Liver (tissue), 9 donors: Measurements from ENCODE around the gene SPTLC2. TPM values are rescaled to one million over a fixed set of nuclear protein-coding genes. Genes with fewer than 3 reads are reported as not detected.

Source experiments
- DNase-seq: peaks from one replicate; pipeline ENCODE4 v3.0.0-alpha.2; 2017; ENCODE audit warnings: low spot score
- H3K27ac ChIP-seq, 2 donors: one replicate each; pipeline ENCODE4 v1.7.0; 2013; ENCODE audit warnings: inconsistent platforms in 2 of 2, low read length in 2 of 2, control low read depth in 1 of 2, low read depth in 1 of 2, mild to moderate bottlenecking in 1 of 2
- H3K27me3 ChIP-seq, 4 donors: one replicate each; pipeline versions ENCODE4 v1.6.1 to v1.7.0; 2013; ENCODE audit warnings: low read length in 3 of 4, inconsistent platforms in 1 of 4, mild to moderate bottlenecking in 1 of 4, moderate library complexity in 1 of 4; ENCODE audit not compliant: control insufficient read depth in 4 of 4, insufficient read depth in 4 of 4
- H3K36me3 ChIP-seq, 4 donors: one replicate each; pipeline versions ENCODE4 v1.6.1 to v1.7.0; 2013; ENCODE audit warnings: low read length in 3 of 4, mild to moderate bottlenecking in 3 of 4, low read depth in 1 of 4, moderate library complexity in 1 of 4; ENCODE audit not compliant: control insufficient read depth in 4 of 4, insufficient read depth in 3 of 4
- H3K4me1 ChIP-seq, 4 donors: one replicate each; pipeline versions ENCODE4 v1.6.1 to v1.7.0; 2013; ENCODE audit warnings: low read length in 3 of 4, mild to moderate bottlenecking in 3 of 4, moderate library complexity in 1 of 4; ENCODE audit not compliant: control insufficient read depth in 4 of 4, insufficient read depth in 4 of 4
- H3K4me3 ChIP-seq, 3 donors: one replicate each; pipeline versions ENCODE4 v1.6.1 to v1.7.0; 2013; ENCODE audit warnings: low read length in 3 of 3, control low read depth in 1 of 3, low read depth in 1 of 3, mild to moderate bottlenecking in 1 of 3
- H3K9ac ChIP-seq, 2 donors: one replicate each; pipeline ENCODE4 v1.7.0; 2013; ENCODE audit warnings: low read length in 2 of 2, mild to moderate bottlenecking in 2 of 2, moderate library complexity in 2 of 2, control low read depth in 1 of 2, low read depth in 1 of 2
- H3K9me3 ChIP-seq, 4 donors: one replicate each; pipeline versions ENCODE4 v1.6.1 to v1.7.0; 2013; ENCODE audit warnings: low read length in 3 of 4; ENCODE audit not compliant: control insufficient read depth in 4 of 4
- ATF3 ChIP-seq: IDR thresholded peaks from 2 replicates; pipeline ENCODE4 v1.6.1; 2016; ENCODE audit warnings: antibody characterized with exemption
- CTCF ChIP-seq: fragments of 150-350 bp; IDR thresholded peaks from 2 replicates; pipeline ENCODE4 v1.5.1; 2017; ENCODE audit warnings: improper control_type of control experiment, low read depth, low read length; ENCODE audit not compliant: missing input control
- EGR1 ChIP-seq, 2 donors: IDR thresholded peaks; 2 replicates each; pipeline ENCODE4 v1.6.1; 2016 to 2018; ENCODE audit warnings: antibody characterized with exemption in 2 of 2, low read depth in 2 of 2
- FOXA1 ChIP-seq: IDR thresholded peaks from 2 replicates; pipeline ENCODE4 v1.6.1; 2016; ENCODE audit warnings: antibody characterized with exemption
- FOXA2 ChIP-seq: IDR thresholded peaks from 2 replicates; pipeline ENCODE4 v1.6.1; 2016; ENCODE audit warnings: antibody characterized with exemption
- GABPA ChIP-seq, 2 donors: IDR thresholded peaks in 1 of 2; conservative IDR thresholded peaks in 1 of 2; 2 replicates each; pipeline ENCODE4 v1.6.1; 2016; ENCODE audit warnings: antibody characterized with exemption in 2 of 2, mild to moderate bottlenecking in 1 of 2, moderate library complexity in 1 of 2
- HNF4A ChIP-seq, 2 donors: conservative IDR thresholded peaks; 2 replicates each; pipeline ENCODE4 v1.6.1; 2016; ENCODE audit warnings: antibody characterized with exemption in 2 of 2, mild to moderate bottlenecking in 2 of 2
- HNF4G ChIP-seq: IDR thresholded peaks from 2 replicates; pipeline ENCODE4 v1.6.1; 2016; ENCODE audit warnings: antibody characterized with exemption
- JUND ChIP-seq, 2 donors: IDR thresholded peaks; 2 replicates each; pipeline ENCODE4 v1.6.1; 2016; ENCODE audit warnings: antibody characterized with exemption in 2 of 2
- MAX ChIP-seq: IDR thresholded peaks from 2 replicates; pipeline ENCODE4 v1.6.1; 2016; ENCODE audit warnings: antibody characterized with exemption
- NR2F2 ChIP-seq: IDR thresholded peaks from 2 replicates; pipeline ENCODE4 v1.6.1; 2016; ENCODE audit warnings: antibody characterized with exemption
- RAD21 ChIP-seq, 2 donors: IDR thresholded peaks; 2 replicates each; pipeline ENCODE4 v1.6.1; 2016; ENCODE audit warnings: antibody characterized with exemption in 2 of 2, mild to moderate bottlenecking in 2 of 2
- REST ChIP-seq: IDR thresholded peaks from 2 replicates; pipeline ENCODE4 v1.6.1; 2016; ENCODE audit warnings: antibody characterized with exemption, mild to moderate bottlenecking
- RXRA ChIP-seq, 2 donors: IDR thresholded peaks; 2 replicates each; pipeline ENCODE4 v1.6.1; 2017 to 2018; ENCODE audit warnings: antibody characterized with exemption in 2 of 2, mild to moderate bottlenecking in 1 of 2
- SP1 ChIP-seq: IDR thresholded peaks from 2 replicates; pipeline ENCODE4 v1.6.1; 2018; ENCODE audit warnings: antibody characterized with exemption, mild to moderate bottlenecking
- TAF1 ChIP-seq: conservative IDR thresholded peaks from 2 replicates; pipeline ENCODE4 v1.6.1; 2016; ENCODE audit warnings: antibody characterized with exemption, mild to moderate bottlenecking
- YY1 ChIP-seq: IDR thresholded peaks from 2 replicates; pipeline ENCODE4 v1.6.1; 2016; ENCODE audit warnings: antibody characterized with exemption, mild to moderate bottlenecking
- ZBTB33 ChIP-seq: IDR thresholded peaks from 2 replicates; pipeline ENCODE4 v1.6.1; 2016; ENCODE audit warnings: antibody characterized with exemption
- WGBS: extraction: QIAGEN DNeasy Blood & Tissue Kit; methylation state at CpG from one replicate; pipeline ENCODE4 v1.1.7; 2013; 5-methylcytosine and 5-hydroxymethylcytosine counted together
- polyA plus RNA-seq, 2 donors: library from polyadenylated mRNA; stranded (reverse) in 1 of 2; unstranded in 1 of 2; fragments of 200-250 nt in 1 of 2; fragments of >200 nt in 1 of 2; fragmentation: Nextera tagmentation in 1 of 2; extraction: Ambion mirVana in 1 of 2; gene quantifications; one replicate each; pipeline versions ENCODE4 v1.2.1 to v1.2.3, GENCODE V29; 2013 to 2015
- total RNA-seq, 2 donors: library from RNA; depleted of rRNA; stranded (reverse); fragments of >200 nt; gene quantifications; one replicate each; pipeline ENCODE4 v1.2.3, GENCODE V29; 2014
- donor health status: healthy.
- donor health status: healthy.
- donor health status: healthy.
- donor health status: healthy.
- donor health status: healthy.

Gene SPTLC2
- total and polyA plus RNA-seq, 4 donors: 3.9 to 19.2 (median 9.9) TPM

GRCh38 chr14:77478796-77479195 lies 137.6 kb downstream of the SPTLC2 start:
- Histone ChIP-seq H3K36me3 (no peaks in the 10 kb centered on the region), H3K27ac (no peak overlapping the region), H3K9ac (no peak overlapping the region), H3K4me3 (no peak overlapping the region), H3K9me3 (no peaks in the 10 kb centered on the region), H3K4me1 (no peaks in the 10 kb centered on the region), H3K27me3 (no peaks in the 10 kb centered on the region)
- DNase-seq: no peak
- no peak for TF ChIP-seq MAX
- TF ChIP-seq NR2F2: no peak
- no peak for TF ChIP-seq FOXA2
- TF ChIP-seq CTCF: no peak
- no peak for TF ChIP-seq FOXA1
- TF ChIP-seq HNF4A (conservative IDR thresholded peaks at IDR 0.05): no peak
- no peak for TF ChIP-seq TAF1
- no peak for TF ChIP-seq REST
- TF ChIP-seq GABPA (IDR thresholded peaks at IDR 0.05 in 1 of 2, conservative IDR thresholded peaks at IDR 0.05 in 1 of 2): no peak
- no peak for TF ChIP-seq ZBTB33
- no peak for TF ChIP-seq SP1
- TF ChIP-seq EGR1 (IDR thresholded peaks at IDR 0.05; ENCODE audit: low read depth in 2 of 2): no peak
- no peak for TF ChIP-seq HNF4G
- 80% methylated on average over 1 of the region's 1 CpG for WGBS

- 85% methylated on average over 5 of the region's 5 CpGs for WGBS
- no peak overlapping the region for H3K4me3 ChIP-seq
- no peaks in the 10 kb centered on the region for H3K4me1 ChIP-seq
- H3K27me3 ChIP-seq: no peaks in the 10 kb centered on the region
- no peaks in the 10 kb centered on the region for H3K9me3 ChIP-seq
- TF ChIP-seq FOXA2 (no peak), ATF3 (no peak), HNF4G (no peak), NR2F2 (no peak), RAD21 (IDR thresholded peaks at IDR 0.05) (no peak), MAX (no peak), GABPA (IDR thresholded peaks at IDR 0.05 in 1 of 2, conservative IDR thresholded peaks at IDR 0.05 in 1 of 2) (no peak), TAF1 (no peak), FOXA1 (no peak), CTCF (no peak), YY1 (no peak), RXRA (IDR thresholded peaks at IDR 0.05) (no peak), EGR1 (IDR thresholded peaks at IDR 0.05; ENCODE audit: low read depth in 2 of 2) (no peak), JUND (IDR thresholded peaks at IDR 0.05) (no peak), ZBTB33 (no peak), SP1 (no peak)
- H3K36me3 ChIP-seq: no peaks in the 10 kb centered on the region
- no peak overlapping the region for H3K9ac ChIP-seq
- DNase-seq: no peak
- no peak overlapping the region for H3K27ac ChIP-seq
These were observed 138.4 kb downstream of the SPTLC2 start for GRCh38 chr14:77478029-77478428.
